GM19328 (cell line): ENCODE data around the gene DNAJC12.
"Not testable (repeated sequence)": the region's sequence is repeated elsewhere in the genome, so short reads cannot be mapped to it uniquely, and the experiment has no call there.

ENCODE experiments used
- ATAC-seq: cut with Tn5 transposase; IDR thresholded peaks from one replicate; pipeline ENCODE4 v1.9.1; 2021; ENCODE audit warnings: mild to moderate bottlenecking, moderate library complexity; ENCODE audit not compliant: unreplicated experiment

The DNAJC12 gene

DNA sequence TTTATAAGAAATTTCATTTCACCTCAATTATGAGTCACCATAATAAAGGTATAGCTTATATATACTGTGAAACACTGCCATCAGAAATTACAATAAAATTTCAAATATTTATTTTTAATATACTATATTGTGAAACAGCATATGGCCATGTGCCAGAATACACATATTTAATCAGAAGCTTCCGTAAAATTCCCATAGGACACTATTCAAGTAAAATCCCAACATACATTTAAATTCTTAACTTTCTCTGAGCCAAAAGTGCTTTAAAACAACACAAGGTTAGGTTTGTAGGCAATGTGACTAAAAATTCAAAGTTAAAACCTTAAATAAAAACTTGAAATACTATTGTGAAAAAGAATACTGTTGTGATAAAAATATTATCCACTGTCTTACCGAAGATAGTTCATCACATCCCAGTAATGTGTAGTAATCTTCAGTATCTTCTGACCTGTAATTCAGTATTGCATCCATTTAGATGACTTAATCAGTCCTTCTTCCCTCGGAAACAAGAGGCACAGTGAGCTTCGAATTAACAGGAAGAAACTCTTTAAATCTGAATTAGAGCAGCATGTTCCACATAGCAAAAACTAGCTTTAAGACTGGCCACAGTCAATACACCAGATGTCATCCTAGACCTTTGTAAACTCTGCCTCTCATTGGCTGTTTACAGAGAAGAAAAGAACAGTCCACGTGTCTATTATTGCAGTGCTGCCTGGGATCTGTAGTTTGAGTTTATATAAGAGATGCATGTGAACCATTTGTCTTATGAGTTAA lies at the start of gene DNAJC12:
DNAJC12 (minus strand) TSS at position 648 of the 774 bp plus-strand sequence; CDS start at position 471, 177 bp downstream.
- peak; percentile 93 for ATAC-seq

DNA sequence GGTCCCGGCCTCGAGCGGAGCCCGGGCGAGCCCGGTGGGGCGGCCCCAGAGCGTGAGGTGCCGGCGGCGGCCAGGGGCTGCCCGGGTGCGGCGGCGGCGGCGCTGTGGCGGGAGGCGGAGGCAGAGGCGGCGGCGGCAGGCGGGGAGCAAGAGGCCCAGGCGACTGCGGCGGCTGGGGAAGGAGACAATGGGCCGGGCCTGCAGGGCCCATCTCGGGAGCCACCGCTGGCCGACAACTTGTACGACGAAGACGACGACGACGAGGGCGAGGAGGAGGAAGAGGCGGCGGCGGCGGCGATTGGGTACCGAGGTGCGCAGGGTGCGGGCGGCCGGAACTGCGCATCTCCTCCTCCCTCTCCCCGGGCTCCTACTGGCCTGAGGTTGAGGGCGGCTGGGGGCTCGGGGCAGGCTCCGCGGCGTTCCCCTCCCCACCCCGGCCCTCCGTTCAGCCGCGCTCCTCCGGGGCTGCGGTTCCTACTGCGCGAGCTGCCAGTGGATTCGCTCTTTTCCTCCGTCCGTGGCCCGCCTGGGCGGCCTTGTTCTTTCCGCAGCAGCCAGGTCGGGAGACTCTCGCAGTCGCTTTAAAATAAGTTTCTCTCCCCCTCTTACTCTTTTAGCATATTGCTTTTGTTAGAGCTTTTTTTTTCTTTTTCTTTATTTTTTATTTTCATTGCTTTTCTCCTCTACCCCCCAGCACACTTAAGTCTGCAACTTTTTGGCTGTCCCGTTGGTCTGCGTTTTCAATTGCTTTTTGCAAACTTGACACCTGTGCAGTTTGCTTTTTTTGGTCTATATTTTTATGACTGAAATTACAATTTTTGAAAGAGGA lies 47.1 kb upstream of the DNAJC12 start:
- ATAC-seq: peak; percentile 54

DNA sequence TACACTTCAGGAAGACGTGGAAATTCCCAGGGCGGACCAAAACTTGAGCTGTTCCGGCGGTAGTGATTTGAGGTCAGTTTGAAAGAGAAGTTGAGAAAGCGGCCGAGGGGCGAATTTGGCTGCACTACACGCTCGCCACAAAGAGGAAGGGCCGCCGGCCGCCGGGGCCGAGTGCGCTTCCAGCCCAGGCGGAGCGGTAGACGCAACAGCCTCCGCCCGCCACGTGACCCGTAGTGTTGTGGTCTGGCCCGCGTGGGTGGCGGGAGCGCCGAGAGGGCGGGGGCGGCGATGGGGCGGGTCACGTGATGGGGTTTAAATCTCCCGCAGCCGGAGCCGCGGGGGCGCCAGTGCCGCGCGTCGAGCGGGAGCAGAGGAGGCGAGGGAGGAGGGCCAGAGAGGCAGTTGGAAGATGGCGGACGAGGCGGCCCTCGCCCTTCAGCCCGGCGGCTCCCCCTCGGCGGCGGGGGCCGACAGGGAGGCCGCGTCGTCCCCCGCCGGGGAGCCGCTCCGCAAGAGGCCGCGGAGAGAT lies 46.4 kb upstream of the DNAJC12 start, which contains the start of gene SIRT1:
SIRT1 (plus strand) TSS at position 344 of the 529 bp plus-strand sequence; CDS start at position 410, 66 bp downstream.
- ATAC-seq: peak; percentile 81

DNA sequence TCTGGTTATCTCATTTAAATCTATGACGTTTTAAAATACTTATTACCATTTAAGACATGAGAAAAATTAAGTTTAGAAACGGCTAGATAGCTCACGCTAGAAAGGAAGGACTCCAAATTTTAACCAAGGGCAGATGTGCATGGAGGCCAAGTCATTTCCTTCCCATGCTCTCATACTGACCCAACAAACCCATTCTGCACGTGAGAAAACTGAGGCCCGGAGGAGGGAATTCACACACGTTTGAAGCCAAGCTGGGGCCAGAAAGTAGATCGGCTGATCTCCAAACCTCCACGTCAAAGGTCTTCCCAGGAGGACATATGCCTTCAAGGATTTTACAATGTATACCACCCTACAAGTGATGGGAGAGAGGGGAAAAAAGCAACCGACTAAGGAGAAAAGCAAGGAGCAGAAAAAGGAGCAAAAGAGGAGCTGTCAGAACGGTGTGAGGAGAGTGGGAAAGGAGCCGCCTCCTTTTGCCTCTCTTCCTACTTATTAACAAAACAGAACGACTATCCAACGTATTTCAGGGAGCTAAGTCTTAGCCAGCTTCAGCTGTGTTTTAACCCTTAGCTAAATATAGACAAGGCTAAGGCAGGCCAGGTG lies 45.8 kb upstream of the DNAJC12 start:
- no peak for ATAC-seq

DNA sequence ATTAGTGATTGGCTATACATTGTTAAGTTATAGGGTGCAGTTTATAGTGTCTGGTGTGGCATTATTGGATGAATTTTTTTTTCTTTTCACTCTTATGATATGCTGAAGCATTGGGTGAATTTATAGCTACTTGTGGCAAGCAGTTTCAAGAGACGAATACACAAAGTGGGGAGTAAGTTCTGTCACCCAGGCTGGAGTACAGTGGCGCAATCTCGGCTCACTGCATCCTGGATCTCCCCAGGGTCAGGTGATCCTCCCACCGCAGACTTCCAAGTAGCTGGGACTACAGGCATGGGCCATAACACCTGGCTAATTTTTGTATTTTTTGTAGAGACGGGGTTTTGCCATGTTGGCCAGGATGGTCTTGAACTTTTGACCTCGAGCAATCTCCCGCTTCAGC lies 40.1 kb upstream of the DNAJC12 start:
- no peak for ATAC-seq

DNA sequence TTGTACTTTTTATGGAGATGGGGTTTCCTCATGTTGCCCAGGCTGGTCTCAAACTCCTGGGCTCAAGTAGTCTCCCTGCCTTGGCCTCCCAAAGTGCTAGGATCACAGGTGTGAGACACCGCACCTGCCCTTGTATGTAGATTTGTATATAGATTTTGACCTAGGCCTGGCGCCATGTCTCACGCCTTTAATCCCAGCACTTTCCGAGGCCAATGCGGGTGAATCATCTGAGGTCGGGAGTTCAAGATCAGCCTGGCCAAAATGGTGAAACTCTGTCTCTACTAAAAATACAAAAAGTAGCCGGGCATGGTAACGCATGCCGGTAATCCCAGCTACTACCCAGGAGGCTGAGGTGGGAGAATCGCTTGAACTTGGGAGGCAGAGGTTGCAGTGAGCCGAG lies 39.4 kb upstream of the DNAJC12 start:
- not testable (repeated sequence) for ATAC-seq

DNA sequence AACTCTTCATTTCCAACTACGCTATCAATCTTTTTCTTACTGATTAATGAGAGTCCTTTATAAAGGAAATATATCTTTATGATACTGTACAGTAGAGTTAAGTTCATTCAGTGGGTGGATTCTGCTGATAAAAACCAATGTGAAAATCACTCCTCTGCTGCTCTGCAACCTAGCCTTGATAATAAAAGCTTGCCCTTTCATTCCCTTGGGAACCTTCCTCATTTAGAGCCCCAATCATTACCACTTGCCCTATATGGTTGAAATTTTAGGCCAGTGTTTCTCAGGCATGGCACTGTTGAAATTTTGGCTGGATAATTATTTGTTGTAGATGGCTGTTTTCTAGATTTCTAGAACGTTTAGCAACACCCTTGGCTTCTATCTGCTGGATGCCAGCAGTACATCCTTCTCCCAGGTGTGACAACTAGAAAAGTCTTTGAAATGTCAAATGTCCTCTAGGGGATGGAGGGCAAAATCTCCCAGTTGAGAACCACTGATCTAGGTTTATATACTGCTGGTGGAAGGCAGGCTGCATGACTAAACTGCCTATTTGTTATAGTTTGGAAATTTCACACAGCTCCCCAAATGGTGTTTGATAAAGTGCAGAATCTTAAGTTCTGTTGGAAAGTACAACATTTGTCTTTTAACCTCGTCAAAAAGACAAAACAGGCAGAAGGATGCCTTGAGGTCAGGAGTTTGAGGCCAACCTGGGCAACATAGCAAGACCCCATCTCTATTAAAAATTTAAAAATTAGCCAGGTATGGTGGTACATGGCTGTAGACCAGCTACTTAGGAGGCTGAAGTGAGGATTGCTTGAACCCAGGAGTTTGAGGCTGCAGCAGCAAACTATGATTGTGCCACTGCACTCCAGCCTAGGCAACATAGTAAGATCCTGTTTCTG lies 37.6 kb upstream of the DNAJC12 start:
- ATAC-seq: no peak

DNA sequence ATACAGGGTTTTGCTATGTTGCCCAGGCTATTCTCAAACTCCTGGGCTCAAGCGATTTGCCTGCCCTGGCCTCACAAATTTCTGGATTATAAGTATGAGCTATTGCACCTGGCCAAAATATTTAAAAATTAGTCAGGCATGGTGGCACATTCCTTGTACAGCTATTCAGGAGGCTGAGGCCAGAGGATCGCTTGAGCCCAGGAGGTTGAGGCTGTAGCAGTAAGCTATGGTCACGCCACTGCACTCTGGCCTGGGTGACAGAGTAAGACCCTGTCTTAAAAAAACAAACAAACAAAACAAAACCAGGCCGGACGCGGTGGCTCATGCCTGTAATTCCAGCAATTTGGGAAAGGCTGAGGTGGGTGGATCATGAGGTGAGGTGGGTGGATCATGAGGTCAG lies 32.0 kb upstream of the DNAJC12 start:
- no peak for ATAC-seq

DNA sequence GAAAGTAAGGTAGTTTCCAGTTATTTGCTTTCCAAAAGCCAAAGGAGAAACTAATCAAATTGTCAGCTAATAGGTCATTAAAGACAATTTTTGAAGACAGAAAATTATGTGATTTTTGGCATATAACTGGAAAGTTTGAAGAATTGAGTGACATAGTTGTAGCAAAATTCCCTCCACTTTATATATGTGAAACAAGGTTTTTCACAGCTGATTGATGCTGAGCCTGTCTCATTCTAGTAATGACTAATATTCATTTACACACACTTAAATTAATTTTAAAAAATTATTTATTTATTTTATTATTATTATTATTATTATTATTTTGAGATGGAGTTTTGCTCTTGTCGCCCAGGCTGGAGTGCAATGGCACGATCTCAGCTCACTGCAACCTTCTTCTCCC lies 30.1 kb upstream of the DNAJC12 start:
- no peak for ATAC-seq

DNA sequence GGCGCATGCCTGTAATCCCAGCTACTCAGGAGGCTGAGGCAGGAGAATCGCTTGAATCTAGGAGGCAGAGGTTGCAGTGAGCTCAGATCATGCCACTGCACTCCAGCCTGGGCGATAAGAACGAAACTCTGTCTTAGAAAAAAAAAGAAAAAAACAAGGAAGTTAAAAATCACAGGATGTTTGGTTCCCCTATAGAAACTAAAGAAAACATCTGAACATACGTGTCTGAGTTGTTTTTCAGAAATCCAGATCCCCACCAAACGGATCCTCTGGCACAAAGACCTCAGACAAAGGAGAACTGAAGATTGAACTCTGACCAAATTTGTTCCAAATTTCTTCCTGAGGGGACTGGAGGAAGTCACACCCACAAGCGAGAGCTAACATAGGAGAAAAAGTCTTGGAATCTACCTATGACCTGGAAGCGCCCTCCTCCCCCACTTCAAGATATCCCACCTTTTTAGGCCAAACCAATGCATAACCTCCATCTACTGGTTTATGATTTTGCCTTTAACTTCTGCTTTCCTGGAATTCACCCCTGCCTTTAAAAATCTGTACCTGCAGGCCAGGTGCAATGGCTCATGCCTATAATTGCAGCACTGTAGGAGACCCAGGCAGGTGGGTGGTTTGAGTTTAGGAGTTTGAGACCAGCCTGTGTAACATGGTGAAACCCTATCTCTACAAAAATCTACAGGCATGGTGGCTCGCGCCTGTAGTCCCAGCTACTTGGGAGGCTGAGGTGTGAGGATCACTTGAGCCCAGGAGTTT lies 26.8 kb upstream of the DNAJC12 start:
- no peak for ATAC-seq

DNA sequence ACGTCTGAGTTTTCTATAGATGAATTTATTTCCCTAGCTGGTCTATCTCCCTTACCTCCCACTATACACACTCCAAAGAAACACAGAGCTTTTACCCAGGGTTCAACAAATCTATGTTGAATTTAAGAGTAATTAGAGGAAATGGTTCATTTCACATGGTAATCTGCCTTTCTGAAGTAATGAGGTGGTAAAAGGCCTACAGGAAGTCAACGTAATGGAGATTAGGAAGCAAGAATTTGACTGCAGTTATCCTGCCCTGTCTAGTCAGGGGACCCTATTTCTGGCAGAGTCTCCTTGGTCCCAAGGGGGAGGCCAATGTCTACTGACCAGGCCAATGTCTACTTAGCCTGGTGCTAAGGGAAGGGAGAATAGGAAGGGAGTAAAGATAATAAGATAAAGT lies 25.1 kb upstream of the DNAJC12 start:
- no peak for ATAC-seq

DNA sequence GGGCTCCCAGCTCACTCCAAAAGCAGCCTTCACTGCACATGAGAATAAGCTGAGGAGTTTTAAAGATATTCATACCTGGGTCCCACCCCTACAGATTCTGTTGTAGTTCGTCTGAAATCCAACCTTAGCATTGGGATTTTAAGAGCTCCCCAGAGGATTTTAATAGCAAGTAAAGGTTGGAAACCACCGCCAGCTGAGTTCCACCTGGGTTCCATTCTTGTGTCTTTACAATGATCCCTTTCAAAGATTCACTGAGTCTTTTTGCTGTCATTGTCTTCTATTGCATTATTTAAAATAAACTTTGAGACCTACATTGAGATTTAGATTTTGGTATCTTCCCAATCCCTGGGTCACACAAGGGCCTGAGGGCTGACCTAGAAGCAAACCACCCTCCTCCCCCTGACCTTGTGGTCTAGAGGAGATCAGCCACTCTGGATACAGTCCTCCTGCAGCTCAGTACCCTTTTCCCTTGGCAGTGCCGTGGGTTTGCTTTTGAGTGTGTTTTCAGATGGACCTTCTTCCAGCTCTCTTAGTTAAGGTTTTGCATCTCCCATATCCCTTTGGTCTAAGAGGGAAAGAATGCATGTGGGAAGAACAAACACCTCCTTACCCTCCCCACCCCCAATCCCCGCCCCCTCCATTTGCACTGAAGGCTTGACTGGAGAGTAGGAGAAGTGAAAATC lies 23.9 kb upstream of the DNAJC12 start:
- no peak for ATAC-seq

DNA sequence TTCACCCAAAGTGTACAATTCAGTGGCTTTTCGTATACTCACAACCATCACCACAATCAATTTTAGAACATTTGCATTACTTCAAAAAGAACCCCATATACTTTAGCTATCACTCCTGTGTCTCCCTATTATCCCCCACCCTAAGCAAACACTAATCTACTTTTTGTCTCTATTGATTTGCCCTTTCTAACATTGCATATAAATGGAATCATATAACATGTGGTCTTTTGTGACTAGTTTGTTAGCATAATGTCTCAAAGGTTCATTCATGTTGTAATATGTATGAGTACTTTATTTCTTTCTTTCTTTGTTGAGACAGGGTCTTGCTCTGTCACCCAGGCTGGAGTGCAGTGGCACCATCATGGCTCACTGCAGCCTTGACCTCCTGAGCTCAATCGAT lies 21.0 kb upstream of the DNAJC12 start:
- no peak for ATAC-seq

DNA sequence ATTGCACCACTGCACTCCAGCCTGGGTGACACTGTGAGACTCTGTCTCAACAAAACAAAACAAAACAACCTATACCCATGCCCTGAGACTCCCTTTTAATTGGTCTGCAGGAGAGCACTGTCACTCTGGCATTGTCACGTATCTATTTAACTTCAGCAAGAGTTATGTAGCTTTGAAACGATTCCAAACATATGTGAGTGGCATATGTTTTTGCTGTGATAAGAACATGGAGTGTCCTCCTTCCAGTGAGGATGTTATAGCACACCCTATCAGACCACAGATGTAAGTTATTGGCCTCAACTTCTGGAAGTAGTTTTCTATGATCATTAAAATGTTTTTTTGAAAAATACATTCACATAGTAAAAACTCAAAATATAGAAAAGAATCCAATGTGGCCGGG lies 15.5 kb upstream of the DNAJC12 start:
- ATAC-seq: no peak

DNA sequence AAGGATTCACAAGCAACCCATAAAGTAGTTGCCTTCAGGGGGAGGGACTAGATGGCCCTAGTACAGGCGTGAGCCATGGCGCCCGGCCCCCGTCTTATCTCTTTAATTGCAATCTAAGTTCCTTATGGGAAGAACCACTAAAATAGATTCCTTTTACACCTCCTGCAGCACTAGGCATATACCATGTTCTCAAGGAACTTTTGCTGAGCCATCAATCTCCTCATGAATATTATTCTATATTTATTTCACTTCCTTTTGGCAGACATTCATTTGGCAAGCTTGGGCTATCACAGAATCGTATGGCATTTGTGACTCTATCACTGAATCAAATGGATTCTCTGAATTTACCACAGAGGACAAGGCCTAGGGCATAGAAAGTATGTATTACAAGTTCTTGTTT lies 14.8 kb upstream of the DNAJC12 start:
- no peak for ATAC-seq

DNA sequence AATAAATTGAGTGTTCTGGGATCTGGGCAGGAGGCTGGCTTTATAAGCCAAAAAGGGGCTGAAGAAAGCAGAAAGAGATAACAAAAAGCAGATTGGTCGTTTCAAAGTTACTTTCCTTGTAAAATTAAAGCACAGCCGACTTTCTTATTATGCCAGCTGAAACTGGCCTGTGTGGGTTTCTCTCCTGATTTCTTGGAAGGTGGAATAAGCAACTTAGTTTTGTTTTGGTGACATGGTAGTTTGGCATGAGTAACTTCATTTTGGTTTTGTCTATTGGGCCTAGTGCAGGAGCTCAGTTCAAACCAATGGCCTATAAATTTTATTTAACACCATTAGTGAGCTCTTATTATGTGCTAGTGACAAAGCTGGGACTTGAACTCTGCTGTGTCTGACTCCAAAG lies 13.2 kb upstream of the DNAJC12 start:
- no peak for ATAC-seq

DNA sequence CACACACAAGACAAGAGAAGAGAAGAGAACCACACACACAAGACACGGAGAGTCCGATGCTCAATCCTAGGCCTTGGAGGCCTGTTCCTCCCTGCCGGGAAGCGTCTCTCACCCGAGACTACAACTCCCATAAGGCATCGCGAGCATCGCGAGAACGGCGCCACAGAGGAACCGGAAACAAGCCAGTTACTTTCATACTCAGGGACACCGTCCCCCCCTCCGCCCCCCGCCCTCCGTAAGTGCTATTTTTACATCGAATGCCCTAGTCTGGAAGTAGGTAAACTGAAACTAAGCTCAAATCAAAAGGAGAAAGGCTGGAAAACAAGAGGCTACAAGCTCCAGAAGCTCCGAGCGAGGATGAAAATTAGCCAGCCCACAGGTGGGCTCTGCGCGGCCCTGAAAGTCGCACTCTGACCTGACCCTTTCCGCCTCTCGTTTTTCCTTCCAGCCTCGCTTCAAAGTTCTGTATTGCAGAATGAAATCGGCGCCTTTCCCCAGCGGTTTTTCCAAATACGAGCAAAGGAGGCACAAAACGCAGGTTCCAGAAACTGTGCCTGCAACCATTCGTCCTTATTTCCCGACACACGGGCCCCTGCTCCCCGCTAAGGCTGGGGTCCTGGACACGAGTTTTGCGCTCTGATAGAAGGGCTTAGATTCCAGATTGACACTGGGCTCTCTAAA lies 11.5 kb upstream of the DNAJC12 start:
- peak; percentile 96 for ATAC-seq

DNA sequence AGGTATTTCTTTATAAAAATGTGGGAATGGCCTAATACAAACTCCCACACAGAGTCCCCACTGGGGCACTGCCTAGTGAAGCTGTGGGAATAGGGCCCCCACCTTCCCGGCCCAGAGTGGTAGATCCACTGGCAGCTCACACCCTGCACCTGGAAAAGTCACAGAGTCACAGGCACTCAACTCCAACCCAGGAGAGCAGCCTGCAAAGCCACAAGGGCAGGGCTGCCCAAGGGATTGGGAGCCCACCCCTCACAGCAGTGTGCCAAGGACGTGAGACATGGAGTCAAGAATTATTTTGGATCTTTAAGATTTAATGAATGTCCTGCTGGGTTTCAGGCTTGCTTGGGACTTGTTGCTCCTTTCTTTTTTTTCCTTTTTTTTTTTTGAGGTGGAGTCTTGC lies 5.3 kb upstream of the DNAJC12 start:
- no peak for ATAC-seq
